ENCODE data around the gene MYLK.
"Not testable (repeated sequence)": the region's sequence is repeated elsewhere in the genome, so short reads cannot be mapped to it uniquely, and the experiment has no call there.

Gene MYLK

DNA sequence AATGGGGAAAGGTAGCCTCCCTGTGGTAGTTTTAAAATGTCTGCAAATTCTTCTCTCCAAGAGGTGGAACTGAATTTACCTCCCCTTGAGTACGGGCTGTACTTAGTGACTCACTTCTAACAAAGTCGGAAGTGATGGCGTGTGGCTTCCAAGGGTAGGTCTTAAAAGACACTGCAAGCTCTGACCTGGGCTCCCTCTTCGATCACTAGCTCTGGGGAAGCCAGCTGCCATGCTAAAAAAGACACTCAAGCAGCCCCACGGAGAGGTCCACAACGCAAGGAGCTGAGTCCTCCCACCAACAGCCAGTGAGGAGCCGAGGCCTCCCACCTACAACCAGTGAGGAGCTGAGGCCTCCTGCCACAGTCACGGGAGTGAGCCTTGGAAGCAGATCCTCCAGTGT is 177.3 kb downstream of the MYLK start:
- in situ Hi-C loops (cut with HindIII; ENCODE audit: low pct_unique_long_range_greater_than_20kb, low sequenced_read_pairs): no loop called here
- TF ChIP-seq JUND (IDR thresholded peaks at IDR 0.05; ENCODE audit: low read depth): no peak
- DNase-seq (ENCODE audit: low read depth in 1 of 2, low spot score in 1 of 2): no peak

DNA sequence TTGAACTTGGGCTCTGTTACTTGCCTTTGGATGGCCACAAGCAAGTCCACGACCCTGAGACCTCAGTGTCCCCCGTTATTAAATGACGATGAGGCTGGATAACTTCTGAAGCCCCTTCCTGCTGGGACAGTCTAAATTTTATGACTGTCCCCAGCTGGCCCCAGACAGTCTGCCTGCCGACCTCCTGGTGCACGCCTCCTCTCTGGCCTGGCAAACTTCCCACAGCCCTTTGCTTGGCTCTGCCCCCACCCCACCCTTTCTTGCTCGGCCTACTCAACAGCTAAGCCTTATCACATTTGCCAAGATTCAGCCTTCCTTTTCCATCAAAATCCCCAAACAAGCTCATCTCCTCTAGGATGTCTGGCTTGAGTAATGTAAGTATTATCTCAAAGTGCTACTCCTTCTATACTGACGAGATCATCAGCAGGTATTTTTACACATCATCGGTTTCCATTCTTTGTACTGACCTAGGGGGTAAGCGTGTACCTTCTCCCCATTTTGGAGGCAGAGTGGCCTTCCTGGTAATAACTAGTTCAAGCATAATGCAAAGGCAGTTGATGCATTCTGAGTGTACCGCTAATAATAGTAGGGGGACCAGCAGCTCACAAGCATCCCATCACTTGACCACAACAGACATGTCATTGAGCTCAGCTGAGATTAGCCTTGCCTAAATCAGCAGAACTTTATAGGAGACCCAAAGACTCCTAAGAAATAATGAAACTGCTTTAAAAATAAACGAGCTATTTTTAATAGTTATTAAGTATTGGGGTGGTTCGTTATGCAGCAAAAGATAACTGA is 178.4 kb downstream of the MYLK start:
- DNase-seq (ENCODE audit: low read depth in 1 of 2, low spot score in 1 of 2): no peak
- in situ Hi-C loops (cut with HindIII; ENCODE audit: low pct_unique_long_range_greater_than_20kb, low sequenced_read_pairs): no loop called here
- TF ChIP-seq JUND (IDR thresholded peaks at IDR 0.05; ENCODE audit: low read depth): no peak

DNA sequence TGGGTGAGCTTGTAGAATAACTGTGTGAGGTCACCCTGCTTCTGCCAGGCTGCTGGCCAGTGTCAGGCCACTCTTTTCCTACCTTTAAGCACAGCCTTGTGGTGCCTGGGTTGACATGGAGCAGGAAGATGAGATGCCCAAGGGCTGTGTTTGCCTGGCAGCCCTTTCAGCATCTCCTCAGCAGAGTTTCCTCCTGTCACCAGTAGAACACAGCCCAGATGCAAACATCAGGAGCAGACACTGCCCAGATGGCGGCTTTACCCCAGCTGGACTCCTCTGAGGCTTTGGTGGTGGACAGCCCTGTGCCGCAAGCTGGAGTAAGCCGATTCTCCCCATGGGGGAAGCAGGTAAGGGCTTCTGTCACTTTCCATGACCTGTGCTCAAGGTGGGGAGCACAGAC is 180.5 kb downstream of the MYLK start:
- DNase-seq (ENCODE audit: low read depth in 1 of 2, low spot score in 1 of 2); in situ Hi-C loops (cut with HindIII; ENCODE audit: low pct_unique_long_range_greater_than_20kb, low sequenced_read_pairs): not testable (repeated sequence)

DNA sequence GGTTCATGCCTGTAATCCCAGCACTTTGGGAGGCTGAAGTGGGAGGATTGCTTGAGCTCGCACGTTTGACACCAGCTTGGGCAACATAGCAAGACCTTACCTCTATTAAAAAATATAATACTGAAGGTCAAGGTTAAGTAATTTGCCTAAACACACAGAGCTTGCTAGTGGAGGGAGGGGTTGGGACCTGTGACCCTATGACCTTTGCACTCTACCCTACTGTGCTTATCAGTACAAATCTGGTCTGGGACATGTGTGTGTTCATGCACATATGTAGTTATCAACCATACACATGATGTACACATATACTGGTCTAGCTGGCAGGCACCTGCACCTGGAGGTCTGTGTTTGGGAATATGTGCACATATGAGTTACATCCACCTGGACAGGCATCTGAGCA is 181.4 kb downstream of the MYLK start:
- no peak for DNase-seq (ENCODE audit: low read depth in 1 of 2, low spot score in 1 of 2)
- in situ Hi-C loops (cut with HindIII; ENCODE audit: low pct_unique_long_range_greater_than_20kb, low sequenced_read_pairs): no loop called here
- no peak for TF ChIP-seq JUND (IDR thresholded peaks at IDR 0.05; ENCODE audit: low read depth)

GRCh38 chr3:123702057-123702456 is 182.1 kb downstream of the MYLK start:
- in situ Hi-C loops (cut with HindIII; ENCODE audit: low pct_unique_long_range_greater_than_20kb, low sequenced_read_pairs): not testable (repeated sequence)

GRCh38 chr3:123700791-123701722 is 183.1 kb downstream of the MYLK start:
- no peak for TF ChIP-seq JUND (IDR thresholded peaks at IDR 0.05; ENCODE audit: low read depth)
- DNase-seq (ENCODE audit: low read depth in 1 of 2, low spot score in 1 of 2): peak; percentile 23 to 74
- in situ Hi-C loops (cut with HindIII; ENCODE audit: low pct_unique_long_range_greater_than_20kb, low sequenced_read_pairs): no loop called here

More at GRCh38 chr3:123702057-123702456, 182.1 kb downstream of the MYLK start:
- peak in 1 of 2 experiments; percentile 79 for DNase-seq (ENCODE audit: low read depth in 1 of 2, low spot score in 1 of 2)

GRCh38 chr3:123698813-123699212 is 185.3 kb downstream of the MYLK start:
- TF ChIP-seq JUND (IDR thresholded peaks at IDR 0.05; ENCODE audit: low read depth): no peak
- in situ Hi-C loops (cut with HindIII; ENCODE audit: low pct_unique_long_range_greater_than_20kb, low sequenced_read_pairs): no loop called here
- DNase-seq (ENCODE audit: low read depth in 1 of 2, low spot score in 1 of 2): no peak

DNA sequence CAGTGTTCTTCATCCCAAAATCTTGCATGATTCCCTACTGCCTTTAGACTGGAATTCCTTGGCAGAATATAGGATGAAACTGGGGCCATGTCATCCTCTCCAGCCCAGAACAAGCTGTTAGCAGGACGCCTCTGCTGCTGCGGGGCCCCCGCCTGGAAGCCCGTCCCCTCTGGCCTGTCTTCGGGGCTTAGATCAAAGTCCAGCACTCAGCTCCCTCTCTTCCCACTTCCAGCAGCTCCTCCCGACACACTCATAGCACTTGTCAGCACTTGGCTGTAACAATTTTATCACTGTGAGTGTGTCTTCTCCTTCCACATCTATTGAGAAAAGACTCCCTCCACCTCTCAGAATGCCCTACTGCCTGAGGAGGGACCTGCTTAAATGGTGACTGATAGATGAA is 187.3 kb downstream of the MYLK start:
- TF ChIP-seq JUND (IDR thresholded peaks at IDR 0.05; ENCODE audit: low read depth): no peak
- no peak for DNase-seq (ENCODE audit: low read depth in 1 of 2, low spot score in 1 of 2)
- in situ Hi-C loops (cut with HindIII; ENCODE audit: low pct_unique_long_range_greater_than_20kb, low sequenced_read_pairs): no loop called here

GRCh38 chr3:123695731-123696640 is 188.1 kb downstream of the MYLK start:
- DNase-seq (ENCODE audit: low read depth in 1 of 2, low spot score in 1 of 2): no peak
- TF ChIP-seq JUND (IDR thresholded peaks at IDR 0.05; ENCODE audit: low read depth): no peak
- in situ Hi-C loops (cut with HindIII; ENCODE audit: low pct_unique_long_range_greater_than_20kb, low sequenced_read_pairs): no loop called here

GRCh38 chr3:123695152-123695551 is 189.0 kb downstream of the MYLK start:
- no peak for TF ChIP-seq JUND (IDR thresholded peaks at IDR 0.05; ENCODE audit: low read depth)
- in situ Hi-C loops (cut with HindIII; ENCODE audit: low pct_unique_long_range_greater_than_20kb, low sequenced_read_pairs): no loop called here
- DNase-seq (ENCODE audit: low read depth in 1 of 2, low spot score in 1 of 2): no peak

DNA sequence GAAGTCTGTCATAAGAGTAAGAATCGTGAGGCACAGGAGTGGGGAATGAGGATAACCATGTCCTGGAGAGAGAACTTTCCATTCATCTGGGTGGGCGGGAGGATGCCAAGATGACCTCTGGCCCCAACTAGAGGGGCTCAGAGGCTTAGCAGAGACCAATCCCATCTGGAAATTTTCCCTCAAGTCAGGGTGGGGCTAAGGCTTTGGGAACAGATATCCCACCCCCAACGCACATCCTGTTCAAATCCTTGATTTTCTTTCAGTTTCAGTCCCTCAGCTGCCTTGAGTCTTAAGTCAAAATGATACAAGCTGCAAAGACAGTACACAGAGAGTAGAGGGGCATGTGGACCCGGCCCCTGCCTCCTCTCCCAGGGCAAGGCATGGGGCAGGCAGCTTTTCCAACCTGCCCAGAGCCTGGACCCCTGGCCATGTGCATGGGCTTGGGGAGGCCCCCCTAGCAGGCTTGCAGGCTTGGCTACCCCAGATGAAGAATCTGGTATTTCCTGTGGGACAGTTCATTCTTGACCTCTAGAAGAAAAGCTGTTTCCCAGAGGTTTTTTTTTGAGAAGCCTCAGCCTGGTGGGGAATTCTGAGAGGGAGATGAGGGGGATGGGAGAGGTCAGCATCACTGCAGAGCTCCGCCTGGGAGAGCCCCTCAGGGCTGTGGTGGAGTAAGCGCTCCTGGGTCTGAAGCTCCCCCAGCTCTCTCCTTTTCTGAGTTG is 189.6 kb downstream of the MYLK start:
- DNase-seq (ENCODE audit: low read depth in 1 of 2, low spot score in 1 of 2): no peak
- no peak for TF ChIP-seq JUND (IDR thresholded peaks at IDR 0.05; ENCODE audit: low read depth)
- in situ Hi-C loops (cut with HindIII; ENCODE audit: low pct_unique_long_range_greater_than_20kb, low sequenced_read_pairs): no loop called here

All from T47D (cell line).